NCI-H1092 (cell line): ENCODE data around the gene ZNF334.

Experiments
- DNase-seq: peaks from one replicate; lab custom pipeline; 2025; lab: John Stamatoyannopoulos, UW

Gene ZNF334

DNA sequence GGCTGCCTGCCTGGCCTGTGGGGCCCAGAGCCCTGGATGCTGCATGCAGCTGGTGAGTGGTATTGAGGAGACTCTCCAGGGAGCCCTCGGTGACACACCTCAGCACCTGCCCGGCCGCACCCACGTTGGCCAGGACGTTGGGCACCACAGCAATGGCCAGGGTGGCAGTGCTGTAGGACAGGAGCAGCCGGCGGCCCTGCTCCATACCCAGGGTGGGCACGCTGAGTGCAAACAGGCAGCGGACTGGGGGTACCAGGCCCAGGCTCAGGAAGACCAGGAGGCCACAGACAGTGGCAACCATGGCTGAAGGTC, 32.4 kb upstream of the ZNF334 start:
- DNase-seq, result no peak

GRCh38 chr20:46545077-46545826, 31.9 kb upstream of the ZNF334 start:
- DNase-seq, result no peak

- no peak for DNase-seq
These were observed 31.2 kb upstream of the ZNF334 start for GRCh38 chr20:46544576-46544975.

DNA sequence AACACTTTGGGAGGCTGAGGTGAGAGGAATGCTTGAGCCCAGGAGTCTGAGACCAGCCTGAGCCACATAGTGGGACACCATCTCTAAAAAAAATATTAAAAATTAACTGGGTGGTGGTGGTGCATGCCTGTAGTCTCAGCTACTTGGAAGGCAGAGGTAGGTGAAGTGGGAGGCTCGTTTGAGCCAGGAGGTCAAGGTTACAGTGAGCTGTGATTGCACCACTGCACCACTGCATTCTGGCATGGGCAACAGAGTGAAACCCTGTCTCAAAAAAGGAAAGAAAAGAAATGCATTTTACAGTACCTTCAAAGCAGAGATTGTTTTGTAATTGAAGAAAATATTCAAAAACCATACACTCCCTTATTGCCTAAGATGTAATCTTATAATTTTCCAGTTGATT, 30.6 kb upstream of the ZNF334 start:
- no peak for DNase-seq

DNA sequence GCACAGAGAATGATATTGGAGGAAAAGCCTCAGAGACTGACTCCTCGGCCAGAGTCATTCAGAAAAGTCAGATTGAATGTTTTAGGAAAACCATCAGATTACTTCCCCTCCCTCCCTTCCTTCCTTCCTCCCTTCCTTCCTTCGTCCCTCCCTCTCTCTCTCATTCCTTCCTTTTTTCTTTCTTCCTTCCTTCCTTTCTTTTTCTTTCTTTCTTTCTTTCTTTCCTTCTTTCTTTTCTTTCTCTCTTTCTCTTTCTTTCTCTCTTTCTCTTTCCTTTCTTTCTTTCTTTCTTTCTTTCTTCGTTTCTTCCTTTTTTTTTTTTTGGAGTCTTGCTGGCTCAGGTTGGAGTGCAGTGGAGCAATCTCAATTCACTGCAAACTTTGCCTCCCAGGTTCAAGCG, 29.7 kb upstream of the ZNF334 start:
- no peak for DNase-seq

GRCh38 chr20:46541229-46541935, 28.0 kb upstream of the ZNF334 start:
- DNase-seq, result no peak

DNA sequence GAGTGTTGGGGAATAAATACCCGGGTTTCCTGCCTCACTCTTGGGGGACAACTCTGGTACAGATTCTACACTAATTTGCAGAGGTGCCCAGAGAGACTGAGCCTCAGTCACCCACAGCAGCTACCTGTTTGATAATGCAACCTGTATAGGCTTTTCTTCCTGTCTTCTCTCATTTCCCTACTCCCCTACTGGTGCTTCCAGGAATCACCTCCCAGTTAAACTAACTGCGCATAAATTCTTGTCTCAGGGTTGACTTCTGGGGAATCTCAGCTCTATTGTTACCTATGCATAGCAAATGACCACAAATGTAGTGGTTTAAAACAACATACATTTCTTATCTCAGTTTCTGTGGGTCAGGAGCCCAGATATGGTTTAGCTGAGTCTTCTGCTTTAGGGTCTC, 25.8 kb upstream of the ZNF334 start:
- no peak for DNase-seq

- DNase-seq, result no peak
These were observed 17.3 kb upstream of the ZNF334 start for GRCh38 chr20:46530640-46531039.

- no peak for DNase-seq
These were observed 10.5 kb upstream of the ZNF334 start for GRCh38 chr20:46523696-46524328.

GRCh38 chr20:46523108-46523507, 9.7 kb upstream of the ZNF334 start:
- DNase-seq, result no peak

- DNase-seq, result peak; percentile 19
These were observed 7.7 kb upstream of the ZNF334 start for GRCh38 chr20:46520976-46521579.

DNA sequence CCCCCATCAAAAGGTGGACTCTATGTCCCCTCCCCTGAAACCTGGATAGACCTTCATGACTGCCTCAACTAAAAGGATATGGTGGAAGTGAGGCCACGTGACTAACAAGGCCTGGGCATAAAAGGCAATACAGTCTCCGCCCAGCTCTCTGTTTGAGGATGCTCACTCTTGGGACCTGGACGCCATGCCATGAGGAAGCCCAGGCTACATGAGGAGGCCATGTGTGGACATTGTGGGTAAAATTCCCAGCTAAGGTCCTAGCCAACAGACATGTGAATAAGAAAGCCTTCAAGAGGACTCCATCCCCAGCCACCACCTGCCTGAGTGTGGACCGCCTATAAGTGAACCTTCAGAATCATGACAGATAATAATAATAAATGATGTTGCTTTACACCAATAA, 7.2 kb upstream of the ZNF334 start:
- no peak for DNase-seq

DNA sequence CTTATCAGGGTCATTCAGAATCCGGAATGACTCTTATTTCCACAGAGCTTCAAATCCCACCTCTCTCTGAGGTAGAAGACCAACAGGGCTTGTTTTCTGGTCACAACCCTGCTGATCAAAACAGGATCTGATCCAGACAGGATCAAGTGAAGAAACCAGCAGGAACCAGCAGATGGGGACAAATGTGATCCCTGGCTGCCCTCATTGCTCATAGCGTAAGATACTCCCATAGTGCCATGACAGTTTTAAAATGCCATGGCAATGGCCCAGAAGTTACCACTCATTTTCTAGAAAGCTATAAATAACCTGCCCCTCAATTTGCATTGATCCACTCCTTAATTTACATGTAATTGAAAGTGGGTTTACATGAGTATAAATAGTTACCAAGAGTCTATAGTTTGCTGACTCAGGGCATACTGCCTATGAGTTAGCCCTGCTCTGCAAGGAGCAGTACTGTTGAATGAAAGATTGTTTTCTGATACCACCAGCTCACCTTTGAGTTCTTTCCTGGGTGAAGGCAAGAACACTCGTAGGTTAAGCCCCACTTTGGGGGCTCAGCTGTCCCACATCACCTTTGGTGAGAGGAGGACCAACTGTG, 6.2 kb upstream of the ZNF334 start:
- DNase-seq, result no peak

GRCh38 chr20:46509523-46509922, 3.8 kb downstream of the ZNF334 start:
- no peak for DNase-seq

DNA sequence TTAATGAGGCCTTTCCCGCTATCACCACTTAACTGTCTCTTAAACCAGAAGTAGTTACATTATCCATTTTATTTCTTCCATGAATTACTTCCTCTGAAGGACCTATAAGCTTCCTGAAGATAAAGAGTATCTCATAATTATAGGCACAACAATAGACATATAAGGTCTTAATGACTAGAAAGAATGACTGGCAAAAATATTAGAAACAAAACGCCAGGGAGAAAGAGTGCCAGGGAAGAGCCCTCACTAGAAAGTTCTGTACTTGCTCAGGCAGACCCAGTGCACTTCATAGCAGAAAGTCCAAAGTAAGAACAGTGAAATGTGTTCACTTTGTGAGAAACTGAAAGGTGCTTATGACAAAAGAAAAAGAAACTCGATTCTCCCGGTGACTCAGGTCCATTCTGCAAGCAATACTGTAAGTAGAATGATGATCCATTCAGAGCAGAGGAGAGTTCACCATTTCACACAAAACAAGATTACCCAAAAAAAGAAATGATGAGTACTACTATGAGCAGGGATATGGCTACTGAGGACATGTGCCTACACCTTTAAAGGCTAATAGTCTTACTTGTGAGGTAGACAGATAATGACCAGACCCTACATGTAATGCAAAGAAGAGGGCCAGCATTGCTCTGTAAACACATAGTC, 5.5 kb downstream of the ZNF334 start:
- DNase-seq, result no peak

DNA sequence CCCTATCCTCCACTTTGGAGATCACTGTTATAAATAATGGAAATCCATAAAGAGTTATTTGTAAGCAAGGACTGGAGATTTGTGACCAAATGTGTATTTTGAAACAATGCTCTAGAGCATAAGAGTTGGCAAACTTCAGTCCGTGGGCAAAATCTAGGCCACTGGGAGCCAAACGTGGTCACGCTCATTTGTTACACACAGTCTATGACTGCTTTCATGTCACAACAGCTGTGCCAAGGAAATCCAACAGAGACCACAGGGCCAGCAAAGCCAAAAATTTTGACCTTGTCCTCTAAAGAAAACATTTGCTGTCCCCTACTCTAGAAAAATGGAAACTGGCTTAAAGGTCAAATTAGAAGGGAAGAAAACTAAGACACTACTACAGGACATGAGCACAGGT, 7.9 kb downstream of the ZNF334 start:
- DNase-seq, result no peak

GRCh38 chr20:46501961-46502360, 11.4 kb downstream of the ZNF334 start:
- no peak for DNase-seq

- DNase-seq, result no peak
These were observed 11.9 kb downstream of the ZNF334 start for GRCh38 chr20:46501337-46501942.

- no peak for DNase-seq
These were observed 19.3 kb downstream of the ZNF334 start for GRCh38 chr20:46494077-46494476.

DNA sequence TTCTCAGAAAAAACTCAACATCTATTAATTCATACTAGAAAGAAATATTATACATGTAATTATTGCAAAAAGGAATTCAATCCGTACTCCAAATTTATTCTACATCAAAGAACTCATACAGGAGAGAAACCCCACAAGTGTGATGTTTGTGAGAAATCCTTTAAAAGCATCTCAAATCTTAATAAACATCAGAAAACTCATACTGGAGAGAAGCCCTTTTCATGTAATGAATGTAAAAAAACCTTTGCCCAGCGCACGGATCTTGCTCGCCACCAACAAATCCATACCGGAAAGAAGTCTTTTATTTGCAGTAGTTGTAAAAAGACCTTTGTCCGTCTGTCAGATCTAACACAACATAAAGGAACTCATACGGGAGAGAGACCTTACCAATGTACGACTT, 22.0 kb downstream of the ZNF334 start:
- no peak for DNase-seq

DNA sequence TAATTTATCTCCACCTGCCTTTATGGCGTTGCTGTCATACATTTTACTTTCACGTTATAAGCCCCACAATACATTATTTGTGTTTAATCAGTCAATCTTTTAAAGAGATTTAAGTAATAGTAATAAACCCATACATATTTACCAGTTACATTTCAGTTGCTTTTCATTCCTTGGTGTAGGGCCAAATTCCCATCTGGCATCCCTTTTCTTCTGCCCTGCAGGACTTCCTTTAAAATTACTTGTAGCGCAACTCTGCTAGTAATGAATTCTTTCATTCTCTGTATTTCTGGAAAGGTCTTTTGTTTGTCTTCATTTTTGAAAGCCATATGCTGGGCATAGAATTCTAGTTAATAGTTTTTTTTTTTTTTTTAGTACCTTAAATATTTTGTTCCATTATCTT, 24.9 kb downstream of the ZNF334 start:
- no peak for DNase-seq

- DNase-seq, result no peak
These were observed 25.7 kb downstream of the ZNF334 start for GRCh38 chr20:46487628-46488027.
